Adrenal gland (tissue), 5 donors: ENCODE measurements around the gene NOC4L.
"Not testable (repeated sequence)": the region's sequence is repeated elsewhere in the genome, so short reads cannot be mapped to it uniquely, and the experiment has no call there.

Experiments used
- POLR2A ChIP-seq, 2 donors: fragments of 450-650 bp; IDR thresholded peaks; one replicate each; pipeline ENCODE4 v1.6.1; 2017; ENCODE audit warnings: antibody characterized with exemption in 2 of 2, mild to moderate bottlenecking in 2 of 2, moderate library complexity in 1 of 2
- TF ChIP-seq, protein P1 (sequence below), 6 experiments: fragments of 450-650 bp in 4 of 6; fragments of 200-600 bp in 2 of 6; sonication (generic) in 1 of 6; IDR thresholded peaks; 1 replicate in 5 of 6; 2 replicates in 1 of 6; pipeline versions ENCODE4 v1.5.1 to v1.8.0; 2016 to 2021; ENCODE audit warnings: antibody characterized with exemption in 6 of 6, mild to moderate bottlenecking in 2 of 6, moderate library complexity in 1 of 6
- donor health status: DM: no; HTN: no; CAD: no.

DNA sequence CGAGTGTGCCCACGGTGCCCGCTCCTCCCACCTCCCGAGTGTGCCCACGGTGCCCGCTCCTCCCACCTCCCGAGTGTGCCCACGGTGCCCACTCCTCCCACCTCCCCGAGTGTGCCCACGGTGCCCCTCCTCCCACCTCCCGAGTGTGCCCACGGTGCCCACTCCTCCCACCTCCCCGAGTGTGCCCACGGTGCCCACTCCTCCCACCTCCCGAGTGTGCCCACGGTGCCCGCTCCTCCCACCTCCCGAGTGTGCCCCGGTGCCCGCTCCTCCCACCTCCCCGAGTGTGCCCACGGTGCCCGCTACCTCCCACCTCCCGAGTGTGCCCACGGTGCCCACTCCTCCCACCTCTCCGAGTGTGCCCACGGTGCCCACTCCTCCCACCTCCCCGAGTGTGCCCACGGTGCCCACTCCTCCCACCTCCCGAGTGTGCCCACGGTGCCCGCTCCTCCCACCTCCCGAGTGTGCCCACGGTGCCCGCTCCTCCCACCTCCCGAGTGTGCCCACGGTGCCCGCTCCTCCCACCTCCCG lies 9.5 kb upstream of the NOC4L start:
- TF ChIP-seq, protein P1, sequence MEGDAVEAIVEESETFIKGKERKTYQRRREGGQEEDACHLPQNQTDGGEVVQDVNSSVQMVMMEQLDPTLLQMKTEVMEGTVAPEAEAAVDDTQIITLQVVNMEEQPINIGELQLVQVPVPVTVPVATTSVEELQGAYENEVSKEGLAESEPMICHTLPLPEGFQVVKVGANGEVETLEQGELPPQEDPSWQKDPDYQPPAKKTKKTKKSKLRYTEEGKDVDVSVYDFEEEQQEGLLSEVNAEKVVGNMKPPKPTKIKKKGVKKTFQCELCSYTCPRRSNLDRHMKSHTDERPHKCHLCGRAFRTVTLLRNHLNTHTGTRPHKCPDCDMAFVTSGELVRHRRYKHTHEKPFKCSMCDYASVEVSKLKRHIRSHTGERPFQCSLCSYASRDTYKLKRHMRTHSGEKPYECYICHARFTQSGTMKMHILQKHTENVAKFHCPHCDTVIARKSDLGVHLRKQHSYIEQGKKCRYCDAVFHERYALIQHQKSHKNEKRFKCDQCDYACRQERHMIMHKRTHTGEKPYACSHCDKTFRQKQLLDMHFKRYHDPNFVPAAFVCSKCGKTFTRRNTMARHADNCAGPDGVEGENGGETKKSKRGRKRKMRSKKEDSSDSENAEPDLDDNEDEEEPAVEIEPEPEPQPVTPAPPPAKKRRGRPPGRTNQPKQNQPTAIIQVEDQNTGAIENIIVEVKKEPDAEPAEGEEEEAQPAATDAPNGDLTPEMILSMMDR (IDR thresholded peaks at IDR 0.05) = not testable (repeated sequence)
- TF ChIP-seq POLR2A (IDR thresholded peaks at IDR 0.05) = not testable (repeated sequence)
